IMR-90 (cell line): ENCODE results near the gene TNPO1. TPM values are rescaled to one million over a fixed set of nuclear protein-coding genes. Genes with fewer than 3 reads are reported as not detected.
A peak's percentile ranks its signal among the peaks of the same experiment; 100 is the strongest.

Experiments
- ATAC-seq: fragments of 200-7000 bp; cut with Tn5 transposase; 2 replicates; pipeline ENCODE4 v1.9.1; 2020; ENCODE audit warnings: low read depth, mild to moderate bottlenecking, moderate library complexity
- BruUV-seq: library from RNA; stranded (reverse); fragments of 400-500 nt; replicated peaks from 2 replicates; lab custom pipeline; 2021; lab: Mats Ljungman, UMichigan
- CTCF ChIA-PET: fragments of 300-600 bp; formaldehyde crosslinking; extraction: SDS; loops from one replicate; lab custom pipeline; 2021; ENCODE audit warnings: antibody characterized with exemption; lab: Yijun Ruan, JAX
- POLR2A ChIA-PET: fragments of 300-600 bp; sonication (Branson Sonifier 250); formaldehyde crosslinking; loops from one replicate; lab custom pipeline; 2022; ENCODE audit warnings: antibody characterized with exemption; ENCODE audit not compliant: unreplicated experiment; lab: Charles Lee
- DNase-seq: peaks from one replicate; pipeline ENCODE4 v3.0.0; 2013
- H2AFZ ChIP-seq: replicated peaks from 2 replicates; pipeline ENCODE3; 2013; ENCODE audit warnings: low read length, mild to moderate bottlenecking; ENCODE audit not compliant: poor library complexity
- H2AK5ac ChIP-seq: 2 replicates; pipeline ENCODE4 v1.6.1; 2013; ENCODE audit warnings: low read depth, low read length, inconsistent platforms
- H2AK9ac ChIP-seq: replicated peaks from 2 replicates; pipeline ENCODE3; 2013; ENCODE audit warnings: mild to moderate bottlenecking, low read depth, low read length, moderate library complexity; ENCODE audit not compliant: poor library complexity
- H2BK120ac ChIP-seq: 2 replicates; pipeline ENCODE4 v1.6.1; 2013; ENCODE audit warnings: low read depth, low read length, inconsistent platforms
- H2BK15ac ChIP-seq: 3 replicates; pipeline ENCODE4 v1.6.1; 2013; ENCODE audit warnings: low read depth, low read length, inconsistent platforms
- H2BK20ac ChIP-seq: 2 replicates; pipeline ENCODE4 v1.6.1; 2013; ENCODE audit warnings: low read depth, mild to moderate bottlenecking, inconsistent platforms, low read length, moderate library complexity
- H2BK5ac ChIP-seq: 2 replicates; pipeline ENCODE4 v1.6.1; 2013; ENCODE audit warnings: mild to moderate bottlenecking, low read depth, low read length, inconsistent platforms; ENCODE audit not compliant: poor library complexity, severe bottlenecking
- H3K14ac ChIP-seq: replicated peaks from 2 replicates; pipeline ENCODE4 v1.6.1; 2013; ENCODE audit warnings: low read depth, low read length, inconsistent platforms
- H3K18ac ChIP-seq: 2 replicates; pipeline ENCODE4 v1.6.1; 2013; ENCODE audit warnings: low read depth, low read length, control low read depth
- H3K23ac ChIP-seq: 2 replicates; pipeline ENCODE4 v1.6.1; 2013; ENCODE audit warnings: low read depth, low read length, inconsistent platforms
- H3K27ac ChIP-seq: 2 replicates; pipeline ENCODE4 v1.5.1; 2013; ENCODE audit warnings: mild to moderate bottlenecking, control low read depth, low read length; ENCODE audit not compliant: insufficient read depth
- H3K27me3 ChIP-seq: 2 replicates; pipeline ENCODE4 v1.6.1; 2013; ENCODE audit warnings: low read length; ENCODE audit not compliant: control insufficient read depth, insufficient read depth
- H3K36me3 ChIP-seq: 2 replicates; pipeline ENCODE4 v1.6.1; 2013; ENCODE audit warnings: low read length, mixed read lengths; ENCODE audit not compliant: control insufficient read depth, insufficient read depth
- H3K4ac ChIP-seq: 2 replicates; pipeline ENCODE4 v1.6.1; 2013; ENCODE audit warnings: low read depth, low read length, inconsistent platforms
- H3K4me1 ChIP-seq: 2 replicates; pipeline ENCODE4 v1.6.1; 2013; ENCODE audit warnings: low read length, mixed read lengths; ENCODE audit not compliant: control insufficient read depth, insufficient read depth
- H3K4me2 ChIP-seq: 2 replicates; pipeline ENCODE4 v1.6.1; 2013; ENCODE audit warnings: low read depth, mild to moderate bottlenecking, control low read depth, low read length, moderate library complexity
- H3K4me3 ChIP-seq: 2 replicates; pipeline ENCODE4 v1.5.1; 2013; ENCODE audit warnings: low read depth, mild to moderate bottlenecking, control low read depth, low read length, moderate library complexity; ENCODE audit not compliant: insufficient read depth
- H3K56ac ChIP-seq: 2 replicates; pipeline ENCODE4 v1.6.1; 2013; ENCODE audit warnings: low read length, inconsistent platforms; ENCODE audit not compliant: insufficient read depth; ENCODE audit errors: extremely low read depth
- H3K79me1 ChIP-seq, 2 experiments: 2 replicates each; pipeline ENCODE4 v1.6.1; 2013; ENCODE audit warnings: low read length in 2 of 2, inconsistent platforms in 1 of 2, low read depth in 1 of 2
- H3K9ac ChIP-seq: 2 replicates; pipeline ENCODE4 v1.6.1; 2013; ENCODE audit warnings: low read depth, low read length, control low read depth
- H3K9me1 ChIP-seq: 2 replicates; pipeline ENCODE4 v1.6.1; 2013; ENCODE audit warnings: low read length, inconsistent platforms; ENCODE audit not compliant: insufficient read depth
- H3K9me3 ChIP-seq: 2 replicates; pipeline ENCODE4 v1.6.1; 2013; ENCODE audit warnings: low read length; ENCODE audit not compliant: control insufficient read depth, insufficient read depth
- H4K20me1 ChIP-seq: 2 replicates; pipeline ENCODE4 v1.6.1; 2013; ENCODE audit warnings: low read length, inconsistent platforms; ENCODE audit not compliant: insufficient read depth
- H4K5ac ChIP-seq: 2 replicates; pipeline ENCODE4 v1.6.1; 2013; ENCODE audit warnings: mild to moderate bottlenecking, low read depth, low read length, control low read depth
- H4K8ac ChIP-seq, 2 experiments: 2 replicates each; pipeline ENCODE4 v1.6.1; 2013; ENCODE audit warnings: low read depth in 2 of 2, low read length in 2 of 2, control low read depth in 1 of 2, inconsistent platforms in 1 of 2
- H4K91ac ChIP-seq: 2 replicates; pipeline ENCODE4 v1.6.1; 2013; ENCODE audit warnings: low read depth, low read length, inconsistent platforms; ENCODE audit not compliant: insufficient read depth
- BHLHE40 ChIP-seq: fragments of 150-350 bp; IDR thresholded peaks from 2 replicates; pipeline ENCODE4 v1.6.1; 2016; ENCODE audit warnings: mild to moderate bottlenecking, low read depth, low read length
- CEBPB ChIP-seq: IDR thresholded peaks from 2 replicates; pipeline ENCODE4 v1.6.1; 2012; ENCODE audit warnings: low read depth, low read length, improper control_type of control experiment
- CHD1 ChIP-seq: IDR thresholded peaks from 2 replicates; pipeline ENCODE4 v1.6.1; 2012; ENCODE audit warnings: low read depth, low read length, improper control_type of control experiment
- FOS ChIP-seq: fragments of 150-350 bp; IDR thresholded peaks from 2 replicates; pipeline ENCODE4 v1.6.1; 2016; ENCODE audit warnings: low read depth, low read length
- MAFK ChIP-seq: IDR thresholded peaks from 2 replicates; pipeline ENCODE4 v1.6.1; 2012; ENCODE audit warnings: low read depth, low read length, improper control_type of control experiment
- MAZ ChIP-seq: IDR thresholded peaks from 2 replicates; pipeline ENCODE4 v1.6.1; 2012; ENCODE audit warnings: low read depth, mild to moderate bottlenecking, low read length, improper control_type of control experiment, moderate library complexity, borderline replicate concordance
- MXI1 ChIP-seq: IDR thresholded peaks from 2 replicates; pipeline ENCODE4 v1.6.1; 2012; ENCODE audit warnings: low read depth, mild to moderate bottlenecking, low read length, moderate library complexity, borderline replicate concordance
- NFE2L2 ChIP-seq: fragments of 150-350 bp; IDR thresholded peaks from 2 replicates; pipeline ENCODE4 v1.6.1; 2016; ENCODE audit warnings: low read depth, mild to moderate bottlenecking, low read length
- POLR2A ChIP-seq: IDR thresholded peaks from 2 replicates; pipeline ENCODE4 v1.6.1; 2012; ENCODE audit warnings: mild to moderate bottlenecking, low read depth, low read length
- RAD21 ChIP-seq: IDR thresholded peaks from 2 replicates; pipeline ENCODE4 v1.6.1; 2012; ENCODE audit warnings: low read length, improper control_type of control experiment
- RCOR1 ChIP-seq: IDR thresholded peaks from 2 replicates; pipeline ENCODE4 v1.6.1; 2012; ENCODE audit warnings: mild to moderate bottlenecking, low read length, improper control_type of control experiment; ENCODE audit not compliant: insufficient replicate concordance
- RFX5 ChIP-seq: IDR thresholded peaks from 2 replicates; pipeline ENCODE4 v1.8.0; 2012; ENCODE audit warnings: low read depth, mild to moderate bottlenecking, low read length, moderate library complexity
- SMC3 ChIP-seq: fragments of 150-350 bp; IDR thresholded peaks from 2 replicates; pipeline ENCODE4 v1.6.1; 2016; ENCODE audit warnings: low read depth, mild to moderate bottlenecking, antibody characterized with exemption, low read length, moderate library complexity
- WGBS, 2 experiments: methylation state at CpG; one replicate each; pipeline versions ENCODE4 v1.1.5 to v1.1.7; 2013; ENCODE audit warnings: missing lambda C conversion rate in 2 of 2; ENCODE audit not compliant: insufficient read length in 1 of 2; ENCODE audit errors: extremely low coverage in 2 of 2; 5-methylcytosine and 5-hydroxymethylcytosine counted together
- dilution Hi-C: fragments of 300-500 bp; cut with HindIII; formaldehyde crosslinking; loops from one replicate; pipeline ENCODE4 v1.14.3; 2018; ENCODE audit warnings: low sequenced_read_pairs; ENCODE audit not compliant: unreplicated experiment
- in situ Hi-C: fragments of 300-500 bp; cut with MboI; formaldehyde crosslinking; loops from 3 replicates; pipeline ENCODE4 v1.14.3; 2019; ENCODE audit warnings: low sequenced_read_pairs, inconsistent platforms, mixed read lengths
- intact Hi-C: fragments of 100-400 bp; cut with micrococcal nuclease; formaldehyde crosslinking; loops from 2 replicates; pipeline ENCODE4 v1.10.0; 2022
- polyA plus RNA-seq, 3 experiments: library from polyadenylated mRNA; depleted of rRNA; stranded (reverse); fragments of >200 nt; gene quantifications; 2 replicates each; pipeline ENCODE4 v1.2.3, GENCODE V29; 2012; ENCODE audit warnings: low replicate concordance in 1 of 3
- total RNA-seq: library from RNA; depleted of rRNA; stranded (reverse); fragments of >200 nt; gene quantifications from 2 replicates; pipeline ENCODE4 v1.2.3, GENCODE V29; 2012
- TF ChIP-seq, protein P1 (sequence below): fragments of 150-350 bp; IDR thresholded peaks from 2 replicates; pipeline ENCODE4 v1.6.1; 2017; ENCODE audit warnings: mild to moderate bottlenecking, antibody characterized with exemption, low read length, low read depth
- TF ChIP-seq, protein P2 (sequence below): conservative IDR thresholded peaks from 2 replicates; pipeline ENCODE4 v1.5.1; 2012; ENCODE audit warnings: mild to moderate bottlenecking, low read depth, low read length, improper control_type of control experiment
- TF ChIP-seq, protein P3 (sequence below): fragments of 150-350 bp; IDR thresholded peaks from 2 replicates; pipeline ENCODE4 v1.6.1; 2016; ENCODE audit warnings: low read depth, mild to moderate bottlenecking, low read length, moderate library complexity, borderline replicate concordance

Gene TNPO1
- total and polyA plus RNA-seq, 2 of the 4 experiments (the other 2 are of a cell fraction) = 45.5 to 400 TPM

- H3K27ac ChIP-seq = no peak overlapping the region
- H2AFZ ChIP-seq = no peak overlapping the region
- no peak overlapping the region for H3K4me3 ChIP-seq
- peaks cover under 1 to 58% of the 10 kb centered on the region in 2 experiments for H3K79me1 ChIP-seq
- H3K27me3 ChIP-seq = no peaks in the 10 kb centered on the region
- H4K20me1 ChIP-seq = peaks cover 76% of the 10 kb centered on the region
- no peak overlapping the region for H3K14ac ChIP-seq
- H2BK120ac ChIP-seq = no peak overlapping the region
- CTCF ChIA-PET = interaction anchor here (1.4 kb wide), 1 partner anchor 30 kb away, joined by 3 read pairs; no protein-coding TSS in a partner anchor
- H3K4me1 ChIP-seq = peaks cover 6% of the 10 kb centered on the region
- POLR2A ChIA-PET = no interaction called here
- TF ChIP-seq, protein P1, sequence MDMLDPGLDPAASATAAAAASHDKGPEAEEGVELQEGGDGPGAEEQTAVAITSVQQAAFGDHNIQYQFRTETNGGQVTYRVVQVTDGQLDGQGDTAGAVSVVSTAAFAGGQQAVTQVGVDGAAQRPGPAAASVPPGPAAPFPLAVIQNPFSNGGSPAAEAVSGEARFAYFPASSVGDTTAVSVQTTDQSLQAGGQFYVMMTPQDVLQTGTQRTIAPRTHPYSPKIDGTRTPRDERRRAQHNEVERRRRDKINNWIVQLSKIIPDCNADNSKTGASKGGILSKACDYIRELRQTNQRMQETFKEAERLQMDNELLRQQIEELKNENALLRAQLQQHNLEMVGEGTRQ = no peak
- TF ChIP-seq RFX5 (no peak), RCOR1 (no peak), NFE2L2 (no peak), SMC3 (no peak), MAZ (no peak), BHLHE40 (no peak), RAD21 (no peak), POLR2A (no peak), CHD1 (no peak), MAFK (no peak), MXI1 (no peak), FOS (no peak), CEBPB (no peak)
- TF ChIP-seq, protein P2, sequence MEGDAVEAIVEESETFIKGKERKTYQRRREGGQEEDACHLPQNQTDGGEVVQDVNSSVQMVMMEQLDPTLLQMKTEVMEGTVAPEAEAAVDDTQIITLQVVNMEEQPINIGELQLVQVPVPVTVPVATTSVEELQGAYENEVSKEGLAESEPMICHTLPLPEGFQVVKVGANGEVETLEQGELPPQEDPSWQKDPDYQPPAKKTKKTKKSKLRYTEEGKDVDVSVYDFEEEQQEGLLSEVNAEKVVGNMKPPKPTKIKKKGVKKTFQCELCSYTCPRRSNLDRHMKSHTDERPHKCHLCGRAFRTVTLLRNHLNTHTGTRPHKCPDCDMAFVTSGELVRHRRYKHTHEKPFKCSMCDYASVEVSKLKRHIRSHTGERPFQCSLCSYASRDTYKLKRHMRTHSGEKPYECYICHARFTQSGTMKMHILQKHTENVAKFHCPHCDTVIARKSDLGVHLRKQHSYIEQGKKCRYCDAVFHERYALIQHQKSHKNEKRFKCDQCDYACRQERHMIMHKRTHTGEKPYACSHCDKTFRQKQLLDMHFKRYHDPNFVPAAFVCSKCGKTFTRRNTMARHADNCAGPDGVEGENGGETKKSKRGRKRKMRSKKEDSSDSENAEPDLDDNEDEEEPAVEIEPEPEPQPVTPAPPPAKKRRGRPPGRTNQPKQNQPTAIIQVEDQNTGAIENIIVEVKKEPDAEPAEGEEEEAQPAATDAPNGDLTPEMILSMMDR = no peak
- TF ChIP-seq, protein P3, sequence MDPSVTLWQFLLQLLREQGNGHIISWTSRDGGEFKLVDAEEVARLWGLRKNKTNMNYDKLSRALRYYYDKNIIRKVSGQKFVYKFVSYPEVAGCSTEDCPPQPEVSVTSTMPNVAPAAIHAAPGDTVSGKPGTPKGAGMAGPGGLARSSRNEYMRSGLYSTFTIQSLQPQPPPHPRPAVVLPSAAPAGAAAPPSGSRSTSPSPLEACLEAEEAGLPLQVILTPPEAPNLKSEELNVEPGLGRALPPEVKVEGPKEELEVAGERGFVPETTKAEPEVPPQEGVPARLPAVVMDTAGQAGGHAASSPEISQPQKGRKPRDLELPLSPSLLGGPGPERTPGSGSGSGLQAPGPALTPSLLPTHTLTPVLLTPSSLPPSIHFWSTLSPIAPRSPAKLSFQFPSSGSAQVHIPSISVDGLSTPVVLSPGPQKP = no peak
- DNase-seq (no peak), ATAC-seq (no peak)
- H4K5ac ChIP-seq = no peak overlapping the region
- WGBS, 2 experiments = no CpG with 5 or more reads among the region's 3 CpGs
- H2BK15ac ChIP-seq = no peak overlapping the region
- no peak overlapping the region for H4K8ac ChIP-seq
- intact Hi-C loops (loop anchor here (10.0 kb wide), 3 partner anchors 243 to 483 kb away; no protein-coding TSS in a partner anchor), in situ Hi-C loops (no loop called here), dilution Hi-C loops (no loop called here)
- H3K36me3 ChIP-seq = peaks cover 4% of the 10 kb centered on the region
- no TSS peak for BruUV-seq
- peaks cover 13% of the 10 kb centered on the region for H3K9me1 ChIP-seq
- peak overlapping the region; percentile 29 for H2BK5ac ChIP-seq
- no peak overlapping the region for H4K91ac ChIP-seq
- no peak overlapping the region for H2AK9ac ChIP-seq
- H3K9ac ChIP-seq = no peak overlapping the region; the same call in 1 of the 2 replicates
- H2AK5ac ChIP-seq = no peak overlapping the region
- H3K4me2 ChIP-seq = peak overlapping the region; percentile 56
- H3K9me3 ChIP-seq = no peaks in the 10 kb centered on the region
- H3K18ac ChIP-seq = no peak overlapping the region
- H2BK20ac ChIP-seq = no peak overlapping the region
- H3K4ac ChIP-seq = no peak overlapping the region
- no peak overlapping the region for H3K56ac ChIP-seq
- peak overlapping the region; percentile 9; the same call in 1 of the 2 replicates for H3K23ac ChIP-seq
These were observed 31.0 kb downstream of the TNPO1 start for GRCh38 chr5:72847439-72847838.
